Tibial nerve (tissue), 4 donors: ENCODE data around the gene DENND4C. TPM values are rescaled to one million over a fixed set of nuclear protein-coding genes. Genes with fewer than 3 reads are reported as not detected.
"Not testable (repeated sequence)": the region's sequence is repeated elsewhere in the genome, so short reads cannot be mapped to it uniquely, and the experiment has no call there.

Source experiments
- DNase-seq, 2 donors: peaks; one replicate each; pipeline ENCODE4 v3.0.0-alpha.2; 2019; ENCODE audit warnings: low spot score in 2 of 2
- H3K27ac ChIP-seq, 4 donors: fragments of 200-600 bp; sonication (generic) in 3 of 4; one replicate each; pipeline ENCODE4 v1.5.1; 2017 to 2019; ENCODE audit warnings: mild to moderate bottlenecking in 1 of 4
- H3K27me3 ChIP-seq, 2 donors: fragments of 200-600 bp; sonication (generic) in 1 of 2; one replicate each; pipeline versions ENCODE4 v1.5.1 to v1.6.0; 2017 to 2019
- H3K36me3 ChIP-seq, 3 donors: fragments of 200-600 bp; sonication (generic); one replicate each; pipeline ENCODE4 v1.5.1; 2018 to 2019
- H3K4me1 ChIP-seq, 4 donors: fragments of 200-600 bp; sonication (generic) in 3 of 4; one replicate each; pipeline ENCODE4 v1.5.1; 2017 to 2019
- H3K4me3 ChIP-seq, 4 donors: fragments of 200-600 bp; sonication (generic) in 3 of 4; one replicate each; pipeline ENCODE4 v1.5.1; 2017 to 2019; ENCODE audit warnings: mild to moderate bottlenecking in 1 of 4, moderate library complexity in 1 of 4
- H3K9me3 ChIP-seq, 4 donors: fragments of 200-600 bp; sonication (generic) in 3 of 4; one replicate each; pipeline ENCODE4 v1.5.1; 2017 to 2019
- EP300 ChIP-seq, 2 donors: sonication (generic); formaldehyde crosslinking; IDR thresholded peaks; one replicate each; pipeline ENCODE4 v1.6.1; 2017; ENCODE audit warnings: antibody characterized with exemption in 2 of 2, mild to moderate bottlenecking in 1 of 2
- POLR2A ChIP-seq, 2 donors: fragments of 450-650 bp; IDR thresholded peaks; one replicate each; pipeline ENCODE4 v1.6.1; 2017; ENCODE audit warnings: antibody characterized with exemption in 2 of 2, mild to moderate bottlenecking in 2 of 2, moderate library complexity in 2 of 2
- whole genome bisulfite sequencing, 2 donors: methylation state at CpG; one replicate each; pipeline ENCODE4 v1.1.5; 2018; 5-methylcytosine and 5-hydroxymethylcytosine counted together
- total RNA-seq, 4 donors: library from RNA; depleted of rRNA; stranded (reverse); fragments of >200 nt; gene quantifications; one replicate each; pipeline ENCODE4 v1.1.0, GENCODE V29; 2016
- TF ChIP-seq, protein P1 (sequence below), 5 experiments: fragments of 200-600 bp in 3 of 5; fragments of 450-650 bp in 2 of 5; sonication (generic) in 3 of 5; IDR thresholded peaks; one replicate each; pipeline ENCODE4 v1.5.1; 2016 to 2019; ENCODE audit warnings: antibody characterized with exemption in 5 of 5, mild to moderate bottlenecking in 3 of 5, moderate library complexity in 2 of 5

The DENND4C gene
- total RNA-seq, 4 donors from 2014 or later, result 60.4 to 102 (median 72.5) TPM

GRCh38 chr9:19411316-19411715 lies 180.8 kb downstream of the DENND4C start:
- H3K27ac ChIP-seq, result no peak overlapping the region
- WGBS, 2 donors, result 82 to 86% methylated on average over 8 of the region's 8 CpGs
- H3K9me3 ChIP-seq, result no peaks in the 10 kb centered on the region
- peaks cover 0 to 30% (median 6%) of the 10 kb centered on the region in 4 donors for H3K4me1 ChIP-seq
- no peak overlapping the region for H3K4me3 ChIP-seq
- no peak for DNase-seq
- TF ChIP-seq EP300 (IDR thresholded peaks at IDR 0.05), result no peak
- TF ChIP-seq, protein P1, sequence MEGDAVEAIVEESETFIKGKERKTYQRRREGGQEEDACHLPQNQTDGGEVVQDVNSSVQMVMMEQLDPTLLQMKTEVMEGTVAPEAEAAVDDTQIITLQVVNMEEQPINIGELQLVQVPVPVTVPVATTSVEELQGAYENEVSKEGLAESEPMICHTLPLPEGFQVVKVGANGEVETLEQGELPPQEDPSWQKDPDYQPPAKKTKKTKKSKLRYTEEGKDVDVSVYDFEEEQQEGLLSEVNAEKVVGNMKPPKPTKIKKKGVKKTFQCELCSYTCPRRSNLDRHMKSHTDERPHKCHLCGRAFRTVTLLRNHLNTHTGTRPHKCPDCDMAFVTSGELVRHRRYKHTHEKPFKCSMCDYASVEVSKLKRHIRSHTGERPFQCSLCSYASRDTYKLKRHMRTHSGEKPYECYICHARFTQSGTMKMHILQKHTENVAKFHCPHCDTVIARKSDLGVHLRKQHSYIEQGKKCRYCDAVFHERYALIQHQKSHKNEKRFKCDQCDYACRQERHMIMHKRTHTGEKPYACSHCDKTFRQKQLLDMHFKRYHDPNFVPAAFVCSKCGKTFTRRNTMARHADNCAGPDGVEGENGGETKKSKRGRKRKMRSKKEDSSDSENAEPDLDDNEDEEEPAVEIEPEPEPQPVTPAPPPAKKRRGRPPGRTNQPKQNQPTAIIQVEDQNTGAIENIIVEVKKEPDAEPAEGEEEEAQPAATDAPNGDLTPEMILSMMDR (IDR thresholded peaks at IDR 0.05), result no peak
- no peak for TF ChIP-seq POLR2A (IDR thresholded peaks at IDR 0.05)
- no peaks in the 10 kb centered on the region for H3K27me3 ChIP-seq
- no peaks in the 10 kb centered on the region for H3K36me3 ChIP-seq

GRCh38 chr9:19413456-19413855 lies 183.0 kb downstream of the DENND4C start:
- H3K27me3 ChIP-seq, H3K36me3 ChIP-seq, H3K9me3 ChIP-seq, DNase-seq, H3K27ac ChIP-seq, H3K4me3 ChIP-seq: not testable (repeated sequence)
- peaks cover 0 to 21% (median 6%) of the 10 kb centered on the region in 4 donors for H3K4me1 ChIP-seq
- WGBS, 2 donors, result 74 to 91% methylated on average over 3 of the region's 3 CpGs

DNA sequence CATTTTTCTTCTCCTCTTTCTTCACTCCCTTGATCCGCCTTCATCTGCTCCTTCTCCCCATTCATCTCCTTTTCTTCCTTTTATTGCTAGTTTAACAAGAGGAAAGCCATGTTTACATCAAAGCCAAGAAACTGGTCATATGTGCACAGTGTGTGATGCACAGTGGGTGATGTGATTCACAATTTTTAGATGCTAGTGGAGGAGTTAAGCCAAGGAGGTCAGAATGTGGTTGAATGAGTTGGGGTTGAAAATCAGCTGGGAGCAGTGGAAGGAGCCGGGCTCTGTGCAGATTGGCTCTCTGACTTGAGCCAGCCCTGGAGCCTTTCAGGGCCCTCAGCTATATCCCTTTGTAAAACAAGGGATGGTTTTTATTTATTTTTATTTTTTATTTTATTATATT lies 185.7 kb downstream of the DENND4C start:
- no peaks in the 10 kb centered on the region for H3K9me3 ChIP-seq
- WGBS, 2 donors, result 83 to 86% methylated on average over 2 of the region's 2 CpGs
- H3K4me1 ChIP-seq, result peaks cover 0 to 3% (median 0%) of the 10 kb centered on the region in 4 donors

GRCh38 chr9:19420877-19421276 lies 190.4 kb downstream of the DENND4C start:
- no peak overlapping the region for H3K27ac ChIP-seq
- 88 to 100% methylated on average over 1 of the region's 1 CpG for WGBS, 2 donors
- H3K9me3 ChIP-seq, result no peaks in the 10 kb centered on the region
- H3K27me3 ChIP-seq, result no peaks in the 10 kb centered on the region
- H3K4me1 ChIP-seq, result no peaks in the 10 kb centered on the region
- DNase-seq, result no peak
- H3K36me3 ChIP-seq, result no peaks in the 10 kb centered on the region
- no peak for TF ChIP-seq EP300 (IDR thresholded peaks at IDR 0.05)
- TF ChIP-seq, protein P1 (IDR thresholded peaks at IDR 0.05), result no peak
- TF ChIP-seq POLR2A (IDR thresholded peaks at IDR 0.05), result no peak
- H3K4me3 ChIP-seq, result no peak overlapping the region

More for the DNA sequence above, 185.7 kb downstream of the DENND4C start:
- TF ChIP-seq POLR2A (IDR thresholded peaks at IDR 0.05), result no peak
- TF ChIP-seq, protein P1 (IDR thresholded peaks at IDR 0.05), result no peak
- no peaks in the 10 kb centered on the region for H3K36me3 ChIP-seq
- H3K27ac ChIP-seq, result no peak overlapping the region
- DNase-seq, result no peak
- no peak overlapping the region for H3K4me3 ChIP-seq
- H3K27me3 ChIP-seq, result no peaks in the 10 kb centered on the region

Other genes starting within 250 kb of the DENND4C start
- 1 to 10 TPM in 1 of 4 donors, under 1 TPM in 1, not detected in 2; 0.39 to 1.0 TPM for gene SAXO1, start 197.5 kb upstream of the DENND4C start, total RNA-seq
- gene RRAGA, start 181.3 kb upstream of the DENND4C start, total RNA-seq, result 10 to 100 TPM; 51.9 to 64.7 (median 58.5) TPM
- 10 to 100 TPM; 10.1 to 37.1 (median 11.2) TPM for gene HAUS6, start 127.8 kb upstream of the DENND4C start, total RNA-seq
- gene PLIN2, start 103.2 kb upstream of the DENND4C start, total RNA-seq, result 100 to 1,000 TPM in 3 of 4 donors, 10 to 100 TPM in 1; 64.7 to 595 (median 148) TPM
- 1,000 to 10,000 TPM in 3 of 4 donors, 100 to 1,000 TPM in 1; 864 to 1,599 (median 1,240) TPM for gene RPS6, start 149.5 kb downstream of the DENND4C start, total RNA-seq
- 10 to 100 TPM in 2 of 4 donors, 1 to 10 TPM in 2; 3.8 to 11.7 (median 8.9) TPM for gene ACER2, start 178.3 kb downstream of the DENND4C start, total RNA-seq